GM21717 (cell line): Measurements from ENCODE around the gene PM20D1.
"Not testable (repeated sequence)": the region's sequence is repeated elsewhere in the genome, so short reads cannot be mapped to it uniquely, and the experiment has no call there.

Experiments used
- ATAC-seq: cut with Tn5 transposase; IDR thresholded peaks from one replicate; pipeline ENCODE4 v1.9.1; 2021; ENCODE audit warnings: mild to moderate bottlenecking, moderate library complexity; ENCODE audit not compliant: unreplicated experiment

PM20D1 gene

GRCh38 chr1:205843036-205843859 lies 6.7 kb downstream of the PM20D1 start:
- no peak for ATAC-seq

GRCh38 chr1:205842229-205842628 lies 7.7 kb downstream of the PM20D1 start:
- ATAC-seq = no peak

GRCh38 chr1:205840146-205840923 lies 9.6 kb downstream of the PM20D1 start:
- ATAC-seq = no peak

GRCh38 chr1:205837382-205837970 lies 12.5 kb downstream of the PM20D1 start:
- ATAC-seq = no peak

GRCh38 chr1:205834751-205835150 lies 15.2 kb downstream of the PM20D1 start:
- no peak for ATAC-seq

GRCh38 chr1:205832326-205832751 lies 17.6 kb downstream of the PM20D1 start:
- ATAC-seq = no peak

GRCh38 chr1:205827623-205828022 lies 22.3 kb downstream of the PM20D1 start:
- no peak for ATAC-seq

GRCh38 chr1:205826995-205827394 lies 22.9 kb downstream of the PM20D1 start:
- ATAC-seq = no peak

GRCh38 chr1:205826016-205826806 lies 23.7 kb downstream of the PM20D1 start:
- no peak for ATAC-seq

- no peak for ATAC-seq
Measured at GRCh38 chr1:205824180-205824579, 25.8 kb downstream of the PM20D1 start.

- ATAC-seq = not testable (repeated sequence)
Measured at GRCh38 chr1:205823260-205823659, 26.7 kb downstream of the PM20D1 start.

GRCh38 chr1:205822397-205822796 lies 27.5 kb downstream of the PM20D1 start:
- no peak for ATAC-seq

GRCh38 chr1:205817988-205818387 lies 31.9 kb downstream of the PM20D1 start:
- no peak for ATAC-seq

- no peak for ATAC-seq
Measured at GRCh38 chr1:205817364-205817763, 32.6 kb downstream of the PM20D1 start.

GRCh38 chr1:205813755-205814058 lies 36.2 kb downstream of the PM20D1 start:
- no peak for ATAC-seq

GRCh38 chr1:205812878-205813754 lies 36.8 kb downstream of the PM20D1 start, which contains the start of gene SLC41A1:
Gene SLC41A1, minus strand, starts transcription at chr1:205813198. Its CDS starts 2,757 bp downstream, at chr1:205810441.
- ATAC-seq = peak; percentile 79

- ATAC-seq = no peak
Measured at GRCh38 chr1:205812271-205812877, 37.6 kb downstream of the PM20D1 start.

GRCh38 chr1:205811660-205812059 lies 38.3 kb downstream of the PM20D1 start:
- no peak for ATAC-seq

GRCh38 chr1:205810448-205811157 lies 39.3 kb downstream of the PM20D1 start:
- ATAC-seq = no peak
